GM12892 (cell line): Measurements from ENCODE around the gene SLC25A13.

Experiments
- POLR2A ChIP-seq: IDR thresholded peaks from 2 replicates; pipeline ENCODE4 v1.6.1; 2011; ENCODE audit warnings: low read depth, low read length, control low read depth
- POLR2AphosphoS5 ChIP-seq: IDR thresholded peaks from 2 replicates; pipeline ENCODE4 v1.6.1; 2011; ENCODE audit warnings: low read depth, low read length, control low read depth
- TAF1 ChIP-seq: IDR thresholded peaks from 2 replicates; pipeline ENCODE4 v1.6.1; 2011; ENCODE audit warnings: low read depth, mild to moderate bottlenecking, control low read depth, low read length, borderline replicate concordance

GRCh38 chr7:96179837-96180236, 142.1 kb downstream of the SLC25A13 start:
- no peak for TF ChIP-seq POLR2A
- TF ChIP-seq POLR2AphosphoS5 = no peak
- no peak for TF ChIP-seq TAF1
